ELR (cell line): Measurements from ENCODE around the gene TM4SF20.
"Not testable (repeated sequence)": the region's sequence is repeated elsewhere in the genome, so short reads cannot be mapped to it uniquely, and the experiment has no call there.

Source experiments
- DNase-seq: peaks from one replicate; pipeline ENCODE4 v3.0.0-alpha.2; 2015; ENCODE audit warnings: low read depth

Gene TM4SF20

GRCh38 chr2:227398684-227399670 is 19.9 kb upstream of the TM4SF20 start:
- DNase-seq: no peak

DNA sequence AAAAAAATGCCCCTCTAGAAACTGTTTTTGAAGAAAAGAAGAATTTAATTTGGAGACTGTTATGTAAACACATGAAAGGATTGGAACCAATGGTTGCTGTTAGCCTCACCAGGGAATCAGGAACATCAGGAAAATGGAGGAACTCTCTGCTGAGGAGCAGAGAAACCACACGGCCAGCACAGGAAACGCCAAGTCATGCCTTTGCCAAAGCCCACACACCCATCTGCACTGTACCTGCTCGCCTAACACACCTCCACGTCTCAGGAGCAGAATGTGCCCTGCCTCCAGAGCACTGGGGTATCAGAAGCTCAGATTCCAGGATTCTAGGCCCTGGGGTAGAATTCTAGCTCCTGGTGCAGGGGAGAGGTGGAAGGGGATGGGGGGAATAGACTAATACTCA is 18.5 kb upstream of the TM4SF20 start:
- DNase-seq: no peak

DNA sequence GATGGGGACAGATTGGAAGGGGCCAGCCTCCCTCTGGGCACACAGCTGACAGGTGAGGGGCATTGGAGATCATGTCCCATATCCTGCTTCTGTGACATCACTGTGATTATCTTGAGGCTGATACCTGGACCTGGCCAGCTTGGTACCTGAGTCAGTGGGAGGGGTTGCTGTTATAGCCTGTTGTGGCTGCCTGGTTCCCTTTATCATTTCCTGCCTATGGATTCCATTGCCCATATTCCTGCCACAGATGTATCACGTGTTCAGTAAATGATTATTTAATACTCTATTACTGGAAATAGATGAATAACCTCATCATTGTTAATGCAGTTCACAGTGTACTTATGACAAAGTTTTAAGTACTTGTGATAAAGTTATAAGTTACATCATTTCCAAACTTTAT is 16.4 kb upstream of the TM4SF20 start:
- peak; percentile 24 for DNase-seq

- DNase-seq: no peak
Observed at GRCh38 chr2:227394401-227394800, 15.3 kb upstream of the TM4SF20 start.

DNA sequence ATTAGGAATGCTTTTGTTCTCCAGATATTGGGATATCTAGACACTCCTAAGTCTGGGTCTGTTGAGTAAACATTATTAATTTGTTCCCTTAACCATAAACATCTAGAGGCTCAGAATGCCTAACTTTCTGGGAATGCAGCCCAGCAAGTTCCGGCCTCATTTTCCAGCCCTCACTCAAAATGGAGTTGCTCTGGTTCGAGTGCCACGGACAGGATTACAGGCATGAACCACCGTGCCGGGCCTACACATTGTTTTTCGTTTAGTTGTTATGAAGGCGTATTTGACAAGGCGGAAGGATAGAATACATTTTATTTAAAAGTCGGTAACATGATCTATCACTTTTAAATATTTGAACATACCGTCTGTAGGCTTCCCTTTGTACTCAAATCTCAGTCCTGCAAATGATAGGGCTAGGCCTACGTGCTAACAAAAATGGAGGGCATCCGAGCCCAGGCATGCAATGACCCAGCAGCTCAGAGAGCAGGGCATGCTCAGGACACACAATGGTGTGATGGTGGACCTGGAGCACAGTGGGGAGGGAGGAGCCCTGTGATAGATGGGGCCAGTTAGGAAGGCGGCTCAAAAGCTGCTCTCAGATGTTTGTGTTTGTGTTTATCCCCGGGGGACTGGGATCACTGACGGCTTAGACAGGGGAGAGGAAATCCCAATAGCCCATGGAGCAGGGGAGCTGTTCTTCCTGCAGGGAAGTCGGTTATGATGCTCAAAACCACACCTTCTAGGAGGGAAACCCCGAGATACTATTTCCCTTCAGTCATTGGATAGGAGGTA is 11.6 kb upstream of the TM4SF20 start:
- no peak for DNase-seq

DNA sequence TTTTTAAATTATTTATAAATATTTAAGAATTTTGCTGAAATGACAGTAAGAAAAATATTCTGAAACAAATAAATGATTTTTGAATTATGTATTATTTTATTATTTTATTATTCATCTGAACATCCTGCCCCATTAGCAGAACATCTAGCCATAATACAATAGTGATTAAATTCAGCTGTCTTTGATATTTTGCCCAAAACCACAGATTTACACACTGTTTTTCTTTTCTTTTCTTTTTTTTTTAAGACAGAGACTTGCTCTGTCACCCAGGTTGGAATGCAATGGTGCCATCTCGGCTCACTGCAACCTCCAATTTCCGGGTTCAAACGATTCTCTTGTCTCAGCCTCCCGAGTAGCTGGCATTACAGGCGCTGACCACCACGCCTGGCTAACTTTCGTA is 10.6 kb upstream of the TM4SF20 start:
- no peak for DNase-seq

DNA sequence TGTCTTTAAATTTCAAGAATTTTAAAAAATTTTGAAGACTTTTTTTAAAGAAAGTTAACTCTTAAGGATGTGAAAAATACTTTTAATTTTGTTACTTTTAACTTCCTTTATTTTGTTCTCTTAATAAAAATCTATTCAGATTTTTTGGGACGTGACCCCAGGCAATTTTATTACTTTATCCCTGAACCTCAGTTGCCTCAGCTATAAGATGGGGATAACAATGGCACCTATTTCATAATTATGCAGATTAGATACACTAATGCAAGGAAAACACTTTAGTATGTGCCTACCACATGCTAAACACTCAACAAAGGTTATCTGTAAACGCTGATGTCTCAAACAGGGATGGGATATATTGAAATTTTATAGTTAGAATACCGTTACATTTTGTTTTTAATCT is 10.1 kb upstream of the TM4SF20 start:
- DNase-seq: no peak

GRCh38 chr2:227388537-227389011 is 9.5 kb upstream of the TM4SF20 start:
- DNase-seq: peak; percentile 94

- DNase-seq: not testable (repeated sequence)
Observed at GRCh38 chr2:227387583-227387982, 8.5 kb upstream of the TM4SF20 start, which contains the start of gene SCYGR1. TSS of gene SCYGR1 (minus strand) at chr2:227387949. CDS start at chr2:227387949, 0 bp downstream.

DNA sequence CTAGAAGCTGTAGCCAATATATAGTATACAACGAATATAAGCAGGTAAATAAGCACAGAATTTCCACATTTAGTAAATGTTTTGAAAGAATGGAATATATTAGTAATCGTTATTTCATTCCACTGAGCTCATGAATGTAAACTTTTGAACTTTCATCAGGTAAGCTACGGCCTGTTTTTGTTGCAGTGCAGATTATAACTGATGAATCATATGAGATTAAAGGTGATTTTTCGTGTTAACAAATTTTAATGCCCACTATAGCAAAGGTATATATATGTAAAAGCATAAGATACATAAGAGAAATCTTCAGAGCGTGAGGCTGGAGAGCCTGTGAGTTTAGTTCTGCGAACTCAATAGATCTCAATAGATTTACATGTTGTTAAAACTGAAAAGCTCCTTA is 7.5 kb upstream of the TM4SF20 start:
- no peak for DNase-seq

- DNase-seq: no peak
Observed at GRCh38 chr2:227383686-227384085, 4.6 kb upstream of the TM4SF20 start.

DNA sequence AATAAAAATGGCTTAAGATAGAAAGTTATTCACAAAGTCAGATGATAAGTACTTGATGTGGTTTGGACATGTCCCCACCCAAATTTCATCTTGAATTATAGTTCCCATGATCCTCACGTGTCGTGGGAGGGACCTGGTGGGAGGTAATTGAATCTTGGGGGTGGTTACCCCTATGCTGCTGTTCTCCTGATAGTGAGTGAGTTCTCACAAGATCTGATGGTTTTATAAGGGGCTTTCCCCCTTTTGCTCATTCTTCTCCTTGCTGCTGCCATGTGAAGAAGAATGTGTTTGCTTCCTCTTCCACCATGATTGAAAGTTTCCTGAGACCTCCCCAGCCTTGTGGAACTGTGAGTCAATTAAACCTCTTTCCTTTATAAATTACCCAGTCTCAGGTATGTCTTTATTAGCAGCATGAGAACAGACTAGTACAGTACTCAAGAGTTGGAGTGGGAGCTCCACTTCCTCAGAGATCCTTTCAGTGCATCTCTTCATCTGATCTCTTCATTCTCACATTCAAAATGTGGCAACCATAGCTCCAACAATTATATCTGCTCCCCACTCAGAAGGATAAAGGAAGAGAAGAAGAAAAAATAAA is 3.2 kb upstream of the TM4SF20 start:
- not testable (repeated sequence) for DNase-seq

GRCh38 chr2:227378371-227378782 is 729 bp downstream of the TM4SF20 start:
- peak; percentile 45 for DNase-seq

DNA sequence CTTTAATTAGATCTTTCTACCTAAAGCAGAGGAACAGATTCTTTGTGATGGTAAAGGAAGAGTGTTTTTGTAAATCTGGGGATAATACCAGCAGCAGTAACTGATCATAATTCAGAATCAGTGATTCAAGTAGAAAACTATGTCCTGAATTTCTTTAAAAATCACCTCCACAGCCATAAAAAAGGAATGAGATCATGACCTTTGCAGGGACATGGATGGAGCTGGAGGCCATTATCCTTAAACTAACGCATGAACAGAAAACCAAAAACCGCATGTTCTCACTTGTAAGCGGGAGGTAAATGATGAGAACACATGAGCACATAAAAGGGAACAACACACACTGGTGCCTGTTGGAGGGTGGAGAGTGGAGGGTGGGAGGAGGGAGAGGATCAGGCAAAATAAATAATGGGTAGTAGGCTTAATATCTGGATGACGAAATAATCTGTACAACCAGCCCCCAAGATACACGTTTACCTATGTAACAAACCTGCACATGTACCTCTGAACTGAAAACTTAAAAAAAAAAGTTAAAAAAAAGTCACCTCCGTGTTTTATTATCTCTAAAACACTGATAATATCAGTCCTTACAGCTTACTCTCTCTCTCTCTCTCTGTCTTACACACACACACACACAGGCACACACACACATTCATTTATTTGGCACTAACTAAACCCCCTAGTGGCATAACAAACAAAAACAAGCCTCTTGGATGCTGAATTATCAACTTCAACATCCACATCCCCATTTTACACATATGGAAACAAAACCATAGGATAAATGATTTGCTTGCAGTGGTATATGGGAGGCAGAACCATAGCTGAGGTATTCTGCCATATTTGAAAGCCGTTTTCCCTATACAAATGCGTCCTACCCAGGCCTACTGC is 1.4 kb downstream of the TM4SF20 start:
- DNase-seq: peak; percentile 36

- DNase-seq: no peak
Observed at GRCh38 chr2:227376656-227377396, 2.3 kb downstream of the TM4SF20 start.

- DNase-seq: no peak
Observed at GRCh38 chr2:227374158-227374557, 4.9 kb downstream of the TM4SF20 start.

- DNase-seq: no peak
Observed at GRCh38 chr2:227373389-227373788, 5.7 kb downstream of the TM4SF20 start.

DNA sequence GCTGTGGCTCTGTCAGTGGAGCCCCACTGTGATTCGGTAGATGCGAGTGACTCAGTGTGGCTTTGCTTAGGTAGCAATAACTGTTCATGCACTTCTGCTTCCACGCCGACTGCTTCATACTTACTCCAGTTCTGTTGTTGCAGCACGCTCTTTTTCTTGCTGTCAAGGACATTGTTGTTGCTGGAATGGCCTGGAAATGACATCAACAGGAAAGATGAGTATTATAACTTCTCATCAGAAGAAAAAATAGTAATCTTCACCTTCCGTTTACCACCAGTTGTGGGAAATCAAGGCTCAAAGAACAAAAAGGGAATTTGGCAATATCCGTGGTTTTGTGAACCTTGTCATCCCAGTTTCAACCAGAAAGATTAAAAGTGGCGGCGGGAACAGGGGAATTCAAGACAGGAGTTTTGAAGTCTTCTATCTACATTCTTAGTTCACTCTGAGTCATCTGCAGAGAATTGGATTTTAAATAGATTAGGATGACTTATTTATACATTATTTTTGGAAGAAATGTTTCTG is 8.3 kb downstream of the TM4SF20 start:
- peak; percentile 81 for DNase-seq

GRCh38 chr2:227370092-227370491 is 9.0 kb downstream of the TM4SF20 start:
- DNase-seq: no peak

DNA sequence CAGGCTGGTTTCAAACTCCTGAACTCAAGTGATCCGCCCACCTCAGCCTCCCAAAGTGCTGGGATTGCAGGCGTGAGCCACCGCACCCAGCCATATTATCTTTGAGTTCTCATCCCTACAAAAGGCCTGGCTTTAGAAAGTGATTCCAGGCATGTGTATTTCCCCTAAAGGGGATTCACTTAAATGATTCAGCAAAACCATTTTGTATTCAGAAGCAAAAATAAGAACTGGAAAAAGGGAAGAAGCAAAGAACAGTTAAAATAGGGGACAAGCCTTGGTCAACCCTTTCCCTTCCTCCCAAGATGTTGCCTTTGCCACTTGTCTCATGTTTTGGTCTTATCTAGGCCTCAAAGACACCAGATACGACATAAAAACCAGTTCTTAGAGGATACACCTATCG is 10.5 kb downstream of the TM4SF20 start:
- no peak for DNase-seq
